Measurements from ENCODE around the gene CGNL1. TPM values are rescaled to one million over a fixed set of nuclear protein-coding genes. Genes with fewer than 3 reads are reported as not detected.

Gene CGNL1
- total RNA-seq, 1 donor from 2014 or later, result 3.5 TPM

GRCh38 chr15:57335719-57336118 is 40.6 kb upstream of the CGNL1 start:
- Histone ChIP-seq H3K4me3 (no peak overlapping the region), H3K9me3 (no peaks in the 10 kb centered on the region), H3K27me3 (no peaks in the 10 kb centered on the region), H3K4me1 (no peaks in the 10 kb centered on the region), H3K27ac (no peak overlapping the region), H3K36me3 (no peaks in the 10 kb centered on the region)
- intact Hi-C loops (cut with DNase I), result no loop called here
- DNase-seq (ENCODE audit: low spot score in 2 of 2), result no peak
- TF ChIP-seq CTCF (IDR thresholded peaks at IDR 0.05), result no peak

GRCh38 chr15:57337868-57338411 is 38.4 kb upstream of the CGNL1 start:
- H3K27me3 ChIP-seq, result no peaks in the 10 kb centered on the region
- H3K27ac ChIP-seq, result no peak overlapping the region
- H3K4me1 ChIP-seq, result no peaks in the 10 kb centered on the region
- no peaks in the 10 kb centered on the region for H3K9me3 ChIP-seq
- H3K4me3 ChIP-seq, result no peak overlapping the region
- DNase-seq (ENCODE audit: low spot score in 2 of 2), result peak in 1 of 2 donors; percentile 73
- TF ChIP-seq CTCF (IDR thresholded peaks at IDR 0.05), result peak in 1 of 3 experiments; percentile 21
- intact Hi-C loops (cut with DNase I), result no loop called here
- no peaks in the 10 kb centered on the region for H3K36me3 ChIP-seq

GRCh38 chr15:57339321-57339720 is 37.0 kb upstream of the CGNL1 start:
- no peak overlapping the region for H3K4me3 ChIP-seq
- no peak overlapping the region for H3K27ac ChIP-seq
- no peaks in the 10 kb centered on the region for H3K4me1 ChIP-seq
- H3K36me3 ChIP-seq, result no peaks in the 10 kb centered on the region
- intact Hi-C loops (cut with DNase I), result no loop called here
- H3K9me3 ChIP-seq, result no peaks in the 10 kb centered on the region
- DNase-seq (ENCODE audit: low spot score in 2 of 2), result no peak
- TF ChIP-seq CTCF (IDR thresholded peaks at IDR 0.05), result no peak
- no peaks in the 10 kb centered on the region for H3K27me3 ChIP-seq

GRCh38 chr15:57340682-57341259 is 35.5 kb upstream of the CGNL1 start:
- no peaks in the 10 kb centered on the region for H3K4me1 ChIP-seq
- TF ChIP-seq CTCF (IDR thresholded peaks at IDR 0.05), result peak; percentile 78 to 91 (median 82)
- H3K9me3 ChIP-seq, result no peaks in the 10 kb centered on the region
- intact Hi-C loops (cut with DNase I), result loop anchor here (1.0 kb wide), 3 partner anchors 121 to 202 kb away; no protein-coding TSS in a partner anchor
- H3K27me3 ChIP-seq, result no peaks in the 10 kb centered on the region
- no peak overlapping the region for H3K27ac ChIP-seq
- no peaks in the 10 kb centered on the region for H3K36me3 ChIP-seq
- no peak for DNase-seq (ENCODE audit: low spot score in 2 of 2)
- H3K4me3 ChIP-seq, result no peak overlapping the region

GRCh38 chr15:57343048-57343447 is 33.3 kb upstream of the CGNL1 start:
- H3K27me3 ChIP-seq, result no peaks in the 10 kb centered on the region
- no peaks in the 10 kb centered on the region for H3K9me3 ChIP-seq
- intact Hi-C loops (cut with DNase I), result no loop called here
- H3K4me1 ChIP-seq, result no peaks in the 10 kb centered on the region
- no peaks in the 10 kb centered on the region for H3K36me3 ChIP-seq
- no peak for TF ChIP-seq CTCF (IDR thresholded peaks at IDR 0.05)
- no peak overlapping the region for H3K4me3 ChIP-seq
- no peak overlapping the region for H3K27ac ChIP-seq
- DNase-seq (ENCODE audit: low spot score in 2 of 2), result no peak
